HG03521 (cell line): Measurements from ENCODE around the gene PAGE4.

Experiments
- ATAC-seq: cut with Tn5 transposase; IDR thresholded peaks from one replicate; pipeline ENCODE4 v1.9.1; 2021; ENCODE audit warnings: mild to moderate bottlenecking, moderate library complexity; ENCODE audit not compliant: unreplicated experiment

The PAGE4 gene

GRCh38 chrX:49829016-49829415, at the start of gene PAGE4:
Gene PAGE4, plus strand, starts transcription at chrX:49829303. Its CDS starts 1,126 bp downstream, at chrX:49830429.
- no peak for ATAC-seq

- no peak for ATAC-seq
Measured at GRCh38 chrX:49784747-49785280, 44.3 kb upstream of the PAGE4 start.

- ATAC-seq = no peak
Measured at GRCh38 chrX:49792376-49792775, 36.7 kb upstream of the PAGE4 start.

- no peak for ATAC-seq
Measured at GRCh38 chrX:49793686-49794085, 35.4 kb upstream of the PAGE4 start.

GRCh38 chrX:49799828-49800227, 29.3 kb upstream of the PAGE4 start:
- ATAC-seq = no peak

- no peak for ATAC-seq
Measured at GRCh38 chrX:49809891-49810632, 19.0 kb upstream of the PAGE4 start.

GRCh38 chrX:49812177-49812576, 16.9 kb upstream of the PAGE4 start:
- no peak for ATAC-seq

- ATAC-seq = no peak
Measured at GRCh38 chrX:49816435-49816834, 12.7 kb upstream of the PAGE4 start.

GRCh38 chrX:49838374-49838773, 9.3 kb downstream of the PAGE4 start:
- no peak for ATAC-seq

- no peak for ATAC-seq
Measured at GRCh38 chrX:49840679-49841078, 11.6 kb downstream of the PAGE4 start.

- no peak for ATAC-seq
Measured at GRCh38 chrX:49842621-49843020, 13.5 kb downstream of the PAGE4 start.

- ATAC-seq = no peak
Measured at GRCh38 chrX:49844611-49845010, 15.5 kb downstream of the PAGE4 start.

- ATAC-seq = no peak
Measured at GRCh38 chrX:49845701-49846403, 16.7 kb downstream of the PAGE4 start.

- no peak for ATAC-seq
Measured at GRCh38 chrX:49846522-49846921, 17.4 kb downstream of the PAGE4 start.

- no peak for ATAC-seq
Measured at GRCh38 chrX:49848275-49848674, 19.2 kb downstream of the PAGE4 start.

- no peak for ATAC-seq
Measured at GRCh38 chrX:49850028-49850427, 20.9 kb downstream of the PAGE4 start.

GRCh38 chrX:49853661-49854060, 24.6 kb downstream of the PAGE4 start:
- ATAC-seq = no peak

GRCh38 chrX:49856819-49857218, 27.7 kb downstream of the PAGE4 start:
- ATAC-seq = no peak

GRCh38 chrX:49858341-49858740, 29.2 kb downstream of the PAGE4 start:
- ATAC-seq = no peak

- ATAC-seq = no peak
Measured at GRCh38 chrX:49859491-49859890, 30.4 kb downstream of the PAGE4 start.

- ATAC-seq = no peak
Measured at GRCh38 chrX:49860867-49861535, 31.9 kb downstream of the PAGE4 start.

GRCh38 chrX:49862093-49862492, 33.0 kb downstream of the PAGE4 start:
- no peak for ATAC-seq
